Fibroblast of villous mesenchyme (primary cell): ENCODE results near the gene TP53INP2. TPM values are rescaled to one million over a fixed set of nuclear protein-coding genes. Genes with fewer than 3 reads are reported as not detected.

Source experiments
- DNase-seq: peaks from one replicate; pipeline ENCODE4 v3.0.0-alpha.2; 2010; ENCODE audit warnings: low read depth
- H3K4me3 ChIP-seq: 2 replicates; pipeline ENCODE4 v1.5.1; 2011; ENCODE audit warnings: low read depth, mild to moderate bottlenecking, low read length
- CTCF ChIP-seq: IDR thresholded peaks from 2 replicates; pipeline ENCODE4 v1.5.1; 2012; ENCODE audit warnings: low read depth, mild to moderate bottlenecking, low read length; ENCODE audit not compliant: insufficient read depth
- total RNA-seq: library from RNA; depleted of rRNA; stranded (reverse); fragments of >200 nt; gene quantifications from 2 replicates; pipeline ENCODE4 v1.2.3, GENCODE V29; 2012

TP53INP2 gene
- total RNA-seq, 1 donor: 4.3 TPM

DNA sequence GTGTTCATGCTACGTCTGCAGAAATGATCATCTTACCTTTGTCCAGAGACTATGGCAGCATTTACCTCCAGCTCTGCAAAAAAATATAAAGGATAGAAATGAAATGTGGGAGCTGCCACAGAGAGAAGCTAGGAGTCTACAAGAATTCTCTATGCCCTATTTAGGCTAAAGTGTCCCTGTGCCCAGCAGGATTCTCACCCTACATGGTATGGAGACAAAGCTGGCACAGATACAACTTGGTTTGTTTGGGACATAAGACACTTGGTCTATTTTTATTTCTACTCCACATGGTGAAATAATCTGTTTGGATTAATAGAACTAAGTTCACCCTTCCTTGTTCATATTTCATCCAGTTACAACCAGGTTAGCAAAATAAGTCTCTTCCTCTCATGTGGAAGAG lies 28.4 kb downstream of the TP53INP2 start:
- no peak for DNase-seq
- no peak overlapping the region for H3K4me3 ChIP-seq
- no peak for TF ChIP-seq CTCF

- H3K4me3 ChIP-seq: no peak overlapping the region
- DNase-seq: no peak
- TF ChIP-seq CTCF: no peak
These were observed 32.1 kb downstream of the TP53INP2 start for GRCh38 chr20:34736106-34736735.

- no peak overlapping the region for H3K4me3 ChIP-seq
- DNase-seq: no peak
- TF ChIP-seq CTCF: no peak
These were observed 38.9 kb downstream of the TP53INP2 start for GRCh38 chr20:34743039-34743438.

DNA sequence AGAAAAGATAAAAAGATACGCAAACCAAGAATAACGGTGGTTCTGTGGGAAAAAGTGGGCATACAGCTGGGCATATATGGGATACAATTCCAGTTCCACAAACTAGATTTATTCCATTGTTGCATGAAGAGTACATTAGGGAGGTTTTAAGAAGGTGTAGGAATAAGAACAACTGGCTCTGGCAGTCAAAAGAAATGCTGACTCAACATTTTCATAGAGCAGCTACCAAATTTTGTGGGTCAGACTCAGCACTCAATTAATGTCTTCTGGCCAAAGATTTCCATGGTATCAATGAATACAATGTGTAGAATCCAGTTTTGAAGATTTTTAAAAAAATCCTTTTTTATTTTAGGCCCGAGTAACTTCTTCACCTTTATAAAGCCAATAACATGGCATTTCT lies 40.2 kb downstream of the TP53INP2 start:
- no peak overlapping the region for H3K4me3 ChIP-seq
- DNase-seq: no peak
- TF ChIP-seq CTCF: no peak

GRCh38 chr20:34744847-34745246 lies 40.7 kb downstream of the TP53INP2 start:
- no peak for TF ChIP-seq CTCF
- no peak overlapping the region for H3K4me3 ChIP-seq
- DNase-seq: no peak

GRCh38 chr20:34746674-34747073 lies 42.5 kb downstream of the TP53INP2 start:
- DNase-seq: no peak
- TF ChIP-seq CTCF: no peak
- no peak overlapping the region for H3K4me3 ChIP-seq

DNA sequence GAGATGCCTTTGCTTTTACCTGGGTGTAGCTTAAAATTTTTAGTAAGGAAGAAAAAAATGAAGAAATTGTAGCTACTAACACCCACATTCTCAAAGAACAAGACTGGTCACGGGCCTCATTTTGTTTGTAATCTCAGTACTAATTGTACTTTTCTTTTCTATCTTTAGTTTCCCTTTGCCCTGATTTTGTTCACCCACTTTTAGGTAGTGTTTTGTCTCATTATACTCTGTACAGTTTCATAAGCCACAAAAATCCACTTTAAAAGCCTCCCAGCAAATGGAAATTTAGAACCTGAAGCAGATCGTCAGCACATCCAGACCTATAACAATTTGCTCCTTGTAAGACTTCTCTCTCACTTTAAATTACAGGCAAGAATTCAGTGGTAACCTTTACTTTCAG lies 43.3 kb downstream of the TP53INP2 start:
- TF ChIP-seq CTCF: no peak
- H3K4me3 ChIP-seq: no peak overlapping the region
- no peak for DNase-seq
